Left ventricle myocardium superior (tissue), 1 donor: Measurements from ENCODE around the gene AIM2. TPM values are rescaled to one million over a fixed set of nuclear protein-coding genes. Genes with fewer than 3 reads are reported as not detected.
"Not testable (repeated sequence)": the region's sequence is repeated elsewhere in the genome, so short reads cannot be mapped to it uniquely, and the experiment has no call there.

ENCODE experiments used
- ATAC-seq: fragments of 200-7000 bp; cut with Tn5 transposase; one replicate; pipeline ENCODE4 v1.9.1; 2020; ENCODE audit warnings: mild to moderate bottlenecking, moderate library complexity
- DNase-seq: peaks from one replicate; pipeline ENCODE4 v3.0.0-alpha.2; 2020
- intact Hi-C: fragments of 100-400 bp; cut with micrococcal nuclease; formaldehyde crosslinking; loops from one replicate; pipeline ENCODE4 v1.11.0; 2022
- long read RNA-seq: library from polyadenylated mRNA; unstranded; transcript quantifications from one replicate; pipeline ENCODE4 v2.0.0, GENCODE V29; 2021
- total RNA-seq: library from RNA; stranded (reverse); fragmentation: NEBNext Ultra II Directional; extraction: Animal tissue kit (Norgen Biotek cat#: 25700); gene quantifications from one replicate; pipeline ENCODE4 v1.2.1, GENCODE V29; 2021
- donor health status: DM: no; HTN: yes; CAD: no; lungs with severe emphysema.

The AIM2 gene, protein sequence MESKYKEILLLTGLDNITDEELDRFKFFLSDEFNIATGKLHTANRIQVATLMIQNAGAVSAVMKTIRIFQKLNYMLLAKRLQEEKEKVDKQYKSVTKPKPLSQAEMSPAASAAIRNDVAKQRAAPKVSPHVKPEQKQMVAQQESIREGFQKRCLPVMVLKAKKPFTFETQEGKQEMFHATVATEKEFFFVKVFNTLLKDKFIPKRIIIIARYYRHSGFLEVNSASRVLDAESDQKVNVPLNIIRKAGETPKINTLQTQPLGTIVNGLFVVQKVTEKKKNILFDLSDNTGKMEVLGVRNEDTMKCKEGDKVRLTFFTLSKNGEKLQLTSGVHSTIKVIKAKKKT
- 0.57 TPM for total RNA-seq
- long read RNA-seq, result 0 reads

DNA sequence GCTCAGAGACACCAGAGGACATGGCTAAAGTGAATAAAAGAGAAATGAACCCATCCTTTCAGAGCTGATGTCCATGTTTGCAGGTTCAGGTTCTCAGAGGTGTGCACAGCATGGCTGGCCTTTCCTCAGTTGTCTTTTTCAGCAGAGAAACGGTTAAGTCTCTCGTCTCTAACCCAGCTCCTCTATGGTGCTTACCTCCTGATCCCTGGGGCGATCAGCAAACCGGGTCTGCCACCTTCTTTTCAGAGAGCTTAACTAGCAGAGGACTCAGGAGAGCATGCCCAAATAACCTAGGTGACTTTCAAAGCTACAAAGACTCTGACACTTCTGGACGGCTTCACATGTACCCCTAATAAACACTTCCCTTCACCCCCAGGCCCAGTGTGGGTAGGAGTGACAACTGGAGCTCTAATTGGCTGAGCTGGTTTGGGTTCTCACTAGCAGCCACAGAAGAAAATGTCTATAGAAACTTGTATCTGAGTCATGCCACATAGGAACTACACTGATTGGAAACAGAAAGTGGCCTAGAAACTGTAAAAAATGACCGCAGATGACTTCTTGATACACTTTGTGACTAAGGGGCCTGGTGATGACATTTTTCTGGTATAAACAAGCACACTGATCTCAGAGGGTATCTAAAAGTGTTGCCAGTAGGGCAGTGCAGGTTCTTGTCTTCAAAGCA lies at the start of gene AIM2:
TSS of gene AIM2 (minus strand) at position 329 of the 682 bp plus-strand sequence. CDS start 3,267 bp downstream, outside the sequence.
- DNase-seq (no peak), ATAC-seq (no peak)
- intact Hi-C loops, result loop anchor here (10.0 kb wide), 1 partner anchor 872 kb away; no protein-coding TSS in a partner anchor

- no peak for ATAC-seq
- DNase-seq, result no peak
- intact Hi-C loops, result no loop called here
Measured at GRCh38 chr1:159123587-159123986, 47.0 kb upstream of the AIM2 start.

- ATAC-seq (no peak), DNase-seq (no peak)
- intact Hi-C loops, result no loop called here
Measured at GRCh38 chr1:159122005-159122621, 45.5 kb upstream of the AIM2 start.

GRCh38 chr1:159121526-159121925 lies 45.0 kb upstream of the AIM2 start:
- DNase-seq (no peak), ATAC-seq (no peak)
- intact Hi-C loops, result no loop called here

- DNase-seq (no peak), ATAC-seq (no peak)
- intact Hi-C loops, result no loop called here
Measured at GRCh38 chr1:159120317-159120716, 43.8 kb upstream of the AIM2 start.

DNA sequence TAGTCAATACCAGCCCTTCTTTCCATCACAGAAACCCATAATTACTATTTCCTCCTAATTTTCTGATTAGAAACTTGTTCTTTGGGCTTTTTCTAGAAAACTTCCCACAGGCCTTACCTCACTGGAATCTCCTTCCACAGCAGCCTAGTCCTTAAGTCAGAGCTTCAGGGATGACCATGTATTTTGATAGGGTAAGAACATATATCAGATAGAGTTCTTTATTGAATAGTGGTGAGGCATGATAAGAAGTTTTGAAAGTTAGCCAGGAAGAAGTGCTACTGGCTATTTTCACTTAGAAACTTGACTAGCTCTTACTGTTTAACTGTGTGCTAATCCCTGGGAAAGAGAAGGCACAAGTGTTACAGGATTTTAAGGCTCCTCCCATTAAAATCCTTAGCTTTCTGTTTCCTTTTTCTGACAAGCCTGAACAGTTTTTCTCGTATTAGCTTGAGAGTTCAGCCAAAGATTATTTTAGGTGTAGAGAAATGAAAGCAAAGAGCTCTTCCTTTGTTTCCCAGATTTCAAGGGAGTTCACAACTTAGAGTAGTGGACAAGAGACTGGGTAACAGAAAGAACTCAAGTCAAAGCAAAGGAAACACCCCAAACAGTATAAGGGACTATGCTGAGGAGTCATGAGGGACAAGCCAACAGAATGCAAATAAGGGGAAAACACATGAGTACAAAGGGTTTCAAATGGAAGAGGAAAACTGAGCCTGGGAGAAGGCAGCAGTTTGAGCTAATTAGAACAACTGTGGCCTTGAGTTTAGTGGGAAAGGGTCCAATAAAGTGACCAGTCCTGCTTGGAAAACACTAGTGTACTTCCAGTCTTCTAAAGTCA lies 37.2 kb upstream of the AIM2 start:
- intact Hi-C loops, result no loop called here
- DNase-seq (no peak), ATAC-seq (no peak)

DNA sequence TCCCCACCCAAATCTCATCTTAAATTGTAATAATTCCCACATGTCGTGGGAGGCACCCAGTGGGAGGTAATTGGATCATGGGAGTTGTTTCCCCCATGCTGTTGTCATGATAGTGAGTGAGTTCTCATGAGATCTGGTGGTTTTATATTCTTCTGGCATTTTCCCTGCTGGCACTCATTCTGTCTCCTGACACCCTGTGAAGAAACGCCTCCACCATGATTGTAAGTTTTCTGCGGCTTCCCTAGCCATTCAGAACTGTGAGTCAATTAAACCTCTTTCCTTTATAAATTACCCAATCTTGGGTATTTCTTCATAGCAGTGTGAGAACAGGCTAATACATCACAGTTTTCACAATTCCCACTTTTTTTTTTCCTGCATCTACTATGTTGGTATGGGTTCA lies 26.5 kb upstream of the AIM2 start:
- intact Hi-C loops, ATAC-seq, DNase-seq: not testable (repeated sequence)

- DNase-seq (no peak), ATAC-seq (no peak)
- intact Hi-C loops, result no loop called here
Measured at GRCh38 chr1:159100589-159100988, 24.0 kb upstream of the AIM2 start.

DNA sequence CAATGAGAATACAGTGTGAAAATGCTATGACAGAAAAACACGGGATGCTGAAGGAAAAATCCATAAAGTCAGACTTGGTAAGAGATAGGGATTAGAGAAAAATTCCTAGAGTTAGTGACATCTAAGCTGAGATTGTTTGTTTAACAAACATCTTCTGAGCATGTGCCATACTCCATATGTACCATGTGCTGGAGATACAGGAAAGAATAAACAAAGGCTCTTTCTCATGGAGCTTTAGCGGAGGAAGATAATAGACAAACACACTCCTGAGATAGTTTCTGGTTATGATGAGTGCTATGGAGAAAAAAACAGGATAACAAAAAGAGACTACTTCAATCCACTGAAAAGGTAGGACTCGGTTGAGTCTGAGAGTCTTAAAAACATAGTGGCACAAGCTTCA lies 22.0 kb upstream of the AIM2 start:
- intact Hi-C loops, result no loop called here

DNA sequence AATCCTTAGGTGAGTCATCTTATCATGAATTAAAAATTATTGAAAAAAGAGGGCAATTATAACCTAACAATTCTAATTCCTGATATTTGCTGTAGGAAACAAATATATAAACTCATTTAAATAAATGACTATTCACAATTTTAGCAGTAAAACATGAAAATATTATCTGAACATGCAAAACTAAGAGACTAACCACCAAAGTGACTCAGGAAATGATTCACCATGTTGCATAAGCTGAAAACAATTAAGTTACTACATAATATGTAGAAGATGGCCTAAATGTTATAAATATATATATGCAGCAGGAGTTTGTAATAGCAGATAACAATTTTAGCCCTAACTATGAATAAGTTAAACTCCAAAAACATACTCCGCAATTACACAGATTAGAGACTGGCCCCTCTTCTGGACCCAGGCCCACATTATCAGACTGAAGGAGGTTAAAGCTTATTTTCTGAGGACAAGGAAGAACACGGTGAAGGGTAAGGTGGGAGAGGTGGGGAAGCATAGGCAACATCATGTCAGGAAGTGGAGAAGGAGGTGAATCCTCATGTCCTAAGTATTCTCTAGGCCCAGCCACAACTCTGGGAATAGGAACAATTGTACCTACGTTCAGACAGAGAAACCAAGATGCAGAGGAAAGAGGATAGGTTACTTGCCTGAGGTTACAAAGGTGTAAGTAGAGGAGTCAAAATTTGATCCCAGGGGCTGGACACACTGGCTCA lies 15.6 kb upstream of the AIM2 start:
- ATAC-seq, result no peak

More for the DNA sequence above, 22.0 kb upstream of the AIM2 start:
- ATAC-seq (no peak), DNase-seq (no peak)

DNA sequence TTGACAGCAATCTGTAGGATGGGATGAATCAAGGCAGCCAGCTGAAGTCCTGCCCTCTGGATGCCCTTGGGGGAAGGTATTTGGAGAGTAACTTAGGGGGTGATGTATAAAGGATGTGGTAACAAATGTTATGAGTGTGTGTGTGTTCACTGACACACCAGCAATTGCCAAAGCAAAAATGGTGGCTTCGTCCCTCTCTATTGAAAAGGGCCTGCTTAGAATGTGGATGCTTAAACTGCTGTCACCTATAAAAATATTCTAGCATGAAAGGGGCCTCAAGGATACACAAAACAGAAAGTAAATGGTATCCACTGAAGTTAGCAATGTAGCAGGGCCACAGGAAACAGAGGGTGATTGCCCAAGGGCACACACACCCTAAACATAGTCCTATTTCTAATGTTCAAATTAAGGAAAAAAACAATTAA lies 15.1 kb upstream of the AIM2 start:
- intact Hi-C loops, result no loop called here
- ATAC-seq (no peak), DNase-seq (no peak)

More for the DNA sequence above, 15.6 kb upstream of the AIM2 start:
- intact Hi-C loops, result no loop called here
- no peak for DNase-seq

DNA sequence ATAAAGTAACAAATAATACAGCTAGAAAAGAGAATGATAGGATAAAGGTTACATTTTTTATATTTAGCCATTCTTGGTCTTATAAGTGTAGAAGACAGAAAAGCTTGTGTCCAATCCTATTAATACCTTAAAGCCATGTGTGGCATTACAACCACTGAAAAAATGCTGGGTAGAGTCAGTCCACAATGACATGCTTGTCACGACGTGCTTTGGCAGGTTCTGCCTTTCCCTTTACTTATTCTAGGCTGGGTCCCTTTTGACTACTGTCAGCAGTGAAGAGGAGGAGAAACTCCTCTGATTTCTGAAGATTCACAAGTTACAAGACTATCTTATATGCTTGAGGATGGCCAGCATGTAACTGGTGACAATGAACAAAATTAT lies 14.6 kb upstream of the AIM2 start:
- intact Hi-C loops, result no loop called here
- no peak for ATAC-seq

GRCh38 chr1:159090286-159091179 lies 14.0 kb upstream of the AIM2 start:
- ATAC-seq (no peak), DNase-seq (no peak)
- intact Hi-C loops, result no loop called here

More for the DNA sequence above, 14.6 kb upstream of the AIM2 start:
- DNase-seq, result no peak

DNA sequence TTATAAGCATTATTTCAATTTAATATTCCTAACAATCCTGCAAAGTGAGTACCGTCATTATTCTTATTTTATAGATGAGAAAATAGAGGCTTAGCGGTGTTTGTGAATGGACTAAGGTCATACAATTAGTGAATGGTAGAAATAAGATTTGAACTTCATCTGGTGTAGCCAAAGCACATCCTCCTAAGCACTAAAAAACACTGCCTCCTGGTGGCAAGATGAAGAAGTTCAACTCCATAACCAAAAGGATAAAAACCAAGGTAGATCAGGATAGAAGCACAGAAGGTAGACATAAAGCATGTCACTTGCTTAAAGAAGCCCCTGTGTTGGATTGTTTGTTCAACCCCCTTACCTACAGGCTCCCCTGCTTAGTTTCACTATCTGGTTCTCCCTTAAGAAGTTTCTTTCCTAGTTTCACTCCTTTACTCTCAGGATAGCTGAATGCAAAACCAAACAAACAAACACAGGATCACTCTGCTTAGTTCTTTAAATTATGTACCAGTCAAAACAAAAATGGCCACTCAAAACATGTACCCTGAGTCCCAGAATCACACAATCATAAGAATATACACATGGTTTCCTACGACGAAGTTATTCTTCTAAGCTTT lies 12.7 kb upstream of the AIM2 start:
- intact Hi-C loops, result no loop called here
- DNase-seq (no peak), ATAC-seq (no peak)

DNA sequence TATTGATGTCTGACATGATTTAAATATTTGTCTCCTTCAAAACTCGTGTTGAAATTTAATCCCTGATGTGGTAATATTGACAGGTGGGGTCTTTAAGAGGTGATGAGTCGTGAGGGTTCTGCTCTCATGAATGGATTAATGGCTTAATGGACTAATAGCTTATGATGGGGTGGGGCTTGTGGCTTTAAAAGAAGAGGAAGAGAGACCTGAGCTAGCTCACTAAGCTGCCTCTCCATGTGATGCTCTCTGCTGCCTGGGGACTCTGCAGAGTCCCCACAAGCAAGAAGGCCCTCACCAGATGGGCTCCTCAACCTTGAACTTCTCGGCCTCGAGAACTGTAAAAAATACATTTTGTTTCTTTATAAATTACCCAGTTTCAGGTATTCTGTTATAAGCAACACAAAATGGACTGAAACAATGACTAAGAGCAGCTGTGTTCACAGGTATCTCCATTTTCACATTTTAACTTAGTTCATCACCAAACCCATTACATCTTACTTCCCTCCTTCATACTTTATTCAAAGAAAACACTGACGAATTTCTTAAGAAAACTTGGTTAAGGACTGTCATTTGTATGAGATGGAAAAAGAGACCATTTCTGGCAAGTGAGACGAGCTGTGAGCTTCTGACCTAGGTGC lies 12.1 kb upstream of the AIM2 start:
- intact Hi-C loops, result no loop called here
- DNase-seq (no peak), ATAC-seq (no peak)

- intact Hi-C loops, result no loop called here
- no peak for ATAC-seq
Measured at GRCh38 chr1:159088050-159088449, 11.5 kb upstream of the AIM2 start.

DNA sequence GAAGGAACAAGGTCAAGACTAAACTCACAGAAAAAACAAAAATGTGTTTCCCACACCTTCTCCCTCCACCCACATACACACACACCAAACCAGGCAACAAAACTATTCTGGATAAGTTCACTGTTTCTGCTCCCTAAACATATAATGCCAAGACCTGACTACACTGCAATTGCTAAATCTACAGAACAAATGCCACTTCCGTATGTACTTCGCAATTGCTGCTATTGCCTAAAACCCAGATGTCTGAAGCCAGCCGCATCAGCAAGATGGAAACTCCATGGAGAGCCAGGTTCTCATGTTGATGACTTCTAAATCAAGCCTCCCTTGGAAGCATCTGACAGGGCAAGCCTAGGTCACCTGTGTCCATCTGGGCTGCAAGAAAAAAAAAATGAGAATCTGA lies 8.3 kb upstream of the AIM2 start:
- peak; percentile 50 for ATAC-seq
- intact Hi-C loops, result no loop called here
- DNase-seq, result no peak

More at GRCh38 chr1:159088050-159088449, 11.5 kb upstream of the AIM2 start:
- no peak for DNase-seq
